Activated naive CD8-positive, alpha-beta T cell (primary cell): ENCODE results near the gene KCNH5.

Experiments
- H3K27ac Mint-ChIP-seq: one replicate; pipeline ENCODE4 v1.8.0; 2021; ENCODE audit warnings: mixed read lengths
- H3K27me3 Mint-ChIP-seq: one replicate; pipeline ENCODE4 v1.8.0; 2021; ENCODE audit warnings: mixed read lengths
- H3K36me3 Mint-ChIP-seq: one replicate; pipeline ENCODE4 v1.8.0; 2021; ENCODE audit warnings: mixed read lengths
- H3K4me1 Mint-ChIP-seq: one replicate; pipeline ENCODE4 v1.8.0; 2021; ENCODE audit warnings: low read depth, mixed read lengths
- H3K4me3 Mint-ChIP-seq: one replicate; pipeline ENCODE4 v1.8.0; 2021; ENCODE audit warnings: mild to moderate bottlenecking, mixed read lengths
- H3K9me3 Mint-ChIP-seq: one replicate; pipeline ENCODE4 v1.8.0; 2021; ENCODE audit warnings: low read depth, mixed read lengths

The KCNH5 gene

GRCh38 chr14:62710811-62711210, 334.4 kb downstream of the KCNH5 start:
- Mint-ChIP-seq H3K27ac (no peak overlapping the region), H3K36me3 (no peaks in the 10 kb centered on the region), H3K4me3 (no peak overlapping the region), H3K27me3 (peaks cover 2% of the 10 kb centered on the region), H3K4me1 (no peaks in the 10 kb centered on the region), H3K9me3 (no peaks in the 10 kb centered on the region)

- Mint-ChIP-seq H3K27me3 (no peaks in the 10 kb centered on the region), H3K9me3 (no peaks in the 10 kb centered on the region), H3K36me3 (no peaks in the 10 kb centered on the region), H3K27ac (no peak overlapping the region), H3K4me3 (no peak overlapping the region), H3K4me1 (no peaks in the 10 kb centered on the region)
These were observed 335.5 kb downstream of the KCNH5 start for GRCh38 chr14:62709773-62710172.

GRCh38 chr14:62706217-62706616, 339.0 kb downstream of the KCNH5 start:
- Mint-ChIP-seq H3K27ac (no peak overlapping the region), H3K9me3 (no peaks in the 10 kb centered on the region), H3K36me3 (no peaks in the 10 kb centered on the region), H3K4me1 (no peaks in the 10 kb centered on the region), H3K4me3 (no peak overlapping the region), H3K27me3 (no peaks in the 10 kb centered on the region)

GRCh38 chr14:62697461-62697860, 347.8 kb downstream of the KCNH5 start:
- no peak overlapping the region for H3K4me3 Mint-ChIP-seq
- no peaks in the 10 kb centered on the region for H3K4me1 Mint-ChIP-seq
- H3K9me3 Mint-ChIP-seq = no peaks in the 10 kb centered on the region
- H3K27ac Mint-ChIP-seq = no peak overlapping the region
- H3K27me3 Mint-ChIP-seq = no peaks in the 10 kb centered on the region
- H3K36me3 Mint-ChIP-seq = no peaks in the 10 kb centered on the region

- Mint-ChIP-seq H3K9me3 (no peaks in the 10 kb centered on the region), H3K36me3 (no peaks in the 10 kb centered on the region), H3K27ac (no peak overlapping the region), H3K4me3 (no peak overlapping the region), H3K27me3 (no peaks in the 10 kb centered on the region), H3K4me1 (no peaks in the 10 kb centered on the region)
These were observed 348.3 kb downstream of the KCNH5 start for GRCh38 chr14:62696929-62697328.

- Mint-ChIP-seq H3K4me1 (no peaks in the 10 kb centered on the region), H3K4me3 (no peak overlapping the region), H3K9me3 (no peaks in the 10 kb centered on the region), H3K36me3 (no peaks in the 10 kb centered on the region), H3K27me3 (no peaks in the 10 kb centered on the region), H3K27ac (no peak overlapping the region)
These were observed 348.8 kb downstream of the KCNH5 start for GRCh38 chr14:62696331-62696924.

- Mint-ChIP-seq H3K4me1 (no peaks in the 10 kb centered on the region), H3K4me3 (no peak overlapping the region), H3K36me3 (no peaks in the 10 kb centered on the region), H3K9me3 (no peaks in the 10 kb centered on the region), H3K27ac (no peak overlapping the region), H3K27me3 (no peaks in the 10 kb centered on the region)
These were observed 351.2 kb downstream of the KCNH5 start for GRCh38 chr14:62694075-62694474.

GRCh38 chr14:62692490-62693106, 352.7 kb downstream of the KCNH5 start:
- Mint-ChIP-seq H3K27ac (no peak overlapping the region), H3K4me1 (no peaks in the 10 kb centered on the region), H3K36me3 (no peaks in the 10 kb centered on the region), H3K4me3 (no peak overlapping the region), H3K27me3 (no peaks in the 10 kb centered on the region), H3K9me3 (peaks cover 7% of the 10 kb centered on the region)

- no peaks in the 10 kb centered on the region for H3K4me1 Mint-ChIP-seq
- no peaks in the 10 kb centered on the region for H3K36me3 Mint-ChIP-seq
- H3K27ac Mint-ChIP-seq = no peak overlapping the region
These were observed 353.4 kb downstream of the KCNH5 start for GRCh38 chr14:62691647-62692489.

GRCh38 chr14:62689733-62690132, 355.5 kb downstream of the KCNH5 start:
- no peaks in the 10 kb centered on the region for H3K36me3 Mint-ChIP-seq
- H3K9me3 Mint-ChIP-seq = peaks cover 10% of the 10 kb centered on the region
- H3K4me1 Mint-ChIP-seq = no peaks in the 10 kb centered on the region
- no peak overlapping the region for H3K4me3 Mint-ChIP-seq
- H3K27ac Mint-ChIP-seq = no peak overlapping the region
- no peaks in the 10 kb centered on the region for H3K27me3 Mint-ChIP-seq

More at GRCh38 chr14:62691647-62692489, 353.4 kb downstream of the KCNH5 start:
- no peaks in the 10 kb centered on the region for H3K27me3 Mint-ChIP-seq
- peaks cover 9% of the 10 kb centered on the region for H3K9me3 Mint-ChIP-seq
- H3K4me3 Mint-ChIP-seq = no peak overlapping the region

- no peaks in the 10 kb centered on the region for H3K4me1 Mint-ChIP-seq
- H3K36me3 Mint-ChIP-seq = no peaks in the 10 kb centered on the region
- no peaks in the 10 kb centered on the region for H3K27me3 Mint-ChIP-seq
- no peak overlapping the region for H3K27ac Mint-ChIP-seq
- no peak overlapping the region for H3K4me3 Mint-ChIP-seq
- H3K9me3 Mint-ChIP-seq = peaks cover 10% of the 10 kb centered on the region
These were observed 357.4 kb downstream of the KCNH5 start for GRCh38 chr14:62687818-62688217.

- Mint-ChIP-seq H3K9me3 (peaks cover 16% of the 10 kb centered on the region), H3K4me1 (no peaks in the 10 kb centered on the region), H3K27ac (no peak overlapping the region), H3K4me3 (no peak overlapping the region), H3K36me3 (no peaks in the 10 kb centered on the region), H3K27me3 (no peaks in the 10 kb centered on the region)
These were observed 360.9 kb downstream of the KCNH5 start for GRCh38 chr14:62684376-62684775.

- Mint-ChIP-seq H3K27ac (no peak overlapping the region), H3K27me3 (no peaks in the 10 kb centered on the region)
These were observed 363.1 kb downstream of the KCNH5 start for GRCh38 chr14:62682208-62682607.

GRCh38 chr14:62674563-62675237, 370.6 kb downstream of the KCNH5 start:
- Mint-ChIP-seq H3K36me3 (no peaks in the 10 kb centered on the region), H3K27ac (no peak overlapping the region), H3K27me3 (no peaks in the 10 kb centered on the region), H3K9me3 (peaks cover 7% of the 10 kb centered on the region), H3K4me1 (no peaks in the 10 kb centered on the region), H3K4me3 (no peak overlapping the region)

More at GRCh38 chr14:62682208-62682607, 363.1 kb downstream of the KCNH5 start:
- Mint-ChIP-seq H3K36me3 (no peaks in the 10 kb centered on the region), H3K4me3 (no peak overlapping the region), H3K9me3 (peaks cover 11% of the 10 kb centered on the region), H3K4me1 (no peaks in the 10 kb centered on the region)
